ENCODE results near the gene SMG7.

The SMG7 gene

DNA sequence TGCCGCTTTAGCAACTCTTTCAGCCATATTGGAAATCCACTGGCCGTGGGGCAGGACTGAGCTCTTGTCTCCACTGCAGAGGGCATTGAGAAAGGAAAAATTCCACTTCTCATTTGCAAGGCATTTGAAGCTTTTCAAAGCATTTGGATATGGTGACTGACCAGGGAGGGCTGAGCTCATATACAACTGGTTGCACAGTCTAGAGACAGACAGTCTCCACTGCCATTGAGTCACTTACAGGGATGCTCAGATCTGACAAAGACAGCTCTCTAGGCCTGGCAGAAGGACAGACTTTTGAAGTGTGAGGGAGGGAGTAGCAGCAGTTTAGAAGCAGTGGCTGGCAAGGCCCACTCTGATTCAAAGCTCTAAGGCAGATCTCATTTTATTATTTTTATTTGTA lies 93.7 kb downstream of the SMG7 start:
- no peak overlapping the region for H3K4me3 ChIP-seq (ENCODE audit: low read length)
- H3K27me3 ChIP-seq (ENCODE audit: insufficient read depth, low read length): no peaks in the 10 kb centered on the region
- H2AFZ ChIP-seq (ENCODE audit: low read depth, low read length): no peak overlapping the region
- H3K4me1 ChIP-seq (ENCODE audit: insufficient read depth, low read length): peaks cover 8% of the 10 kb centered on the region
- no peaks in the 10 kb centered on the region for H3K36me3 ChIP-seq (ENCODE audit: insufficient read depth, low read length)
- no peaks in the 10 kb centered on the region for H3K9me3 ChIP-seq (ENCODE audit: low read length)

DNA sequence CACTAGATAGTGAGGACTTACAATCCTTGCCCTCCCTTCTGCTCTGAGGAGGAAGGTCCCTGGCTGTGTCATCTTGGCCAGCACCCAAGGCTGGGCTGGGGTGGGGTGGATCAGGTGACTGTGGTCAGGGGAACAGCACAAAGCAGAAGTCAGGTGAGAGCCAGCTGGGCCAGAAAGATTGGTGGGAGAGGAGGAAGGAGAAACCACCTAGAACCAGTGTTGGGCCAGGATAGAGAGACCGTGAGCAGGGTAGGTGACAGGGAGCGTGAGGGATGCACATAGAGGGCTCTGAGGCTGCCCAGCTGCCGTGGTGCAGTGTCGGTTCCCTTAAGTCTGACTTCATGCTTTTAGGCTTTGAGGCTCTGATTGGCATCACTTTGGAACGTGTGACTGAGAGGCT lies 95.3 kb downstream of the SMG7 start:
- Histone ChIP-seq H3K4me1 (ENCODE audit: insufficient read depth, low read length) (peaks cover 8% of the 10 kb centered on the region), H3K4me3 (ENCODE audit: low read length) (no peak overlapping the region), H3K36me3 (ENCODE audit: insufficient read depth, low read length) (no peaks in the 10 kb centered on the region), H3K9me3 (ENCODE audit: low read length) (no peaks in the 10 kb centered on the region), H3K27me3 (ENCODE audit: insufficient read depth, low read length) (no peaks in the 10 kb centered on the region), H2AFZ (ENCODE audit: low read depth, low read length) (no peak overlapping the region)

DNA sequence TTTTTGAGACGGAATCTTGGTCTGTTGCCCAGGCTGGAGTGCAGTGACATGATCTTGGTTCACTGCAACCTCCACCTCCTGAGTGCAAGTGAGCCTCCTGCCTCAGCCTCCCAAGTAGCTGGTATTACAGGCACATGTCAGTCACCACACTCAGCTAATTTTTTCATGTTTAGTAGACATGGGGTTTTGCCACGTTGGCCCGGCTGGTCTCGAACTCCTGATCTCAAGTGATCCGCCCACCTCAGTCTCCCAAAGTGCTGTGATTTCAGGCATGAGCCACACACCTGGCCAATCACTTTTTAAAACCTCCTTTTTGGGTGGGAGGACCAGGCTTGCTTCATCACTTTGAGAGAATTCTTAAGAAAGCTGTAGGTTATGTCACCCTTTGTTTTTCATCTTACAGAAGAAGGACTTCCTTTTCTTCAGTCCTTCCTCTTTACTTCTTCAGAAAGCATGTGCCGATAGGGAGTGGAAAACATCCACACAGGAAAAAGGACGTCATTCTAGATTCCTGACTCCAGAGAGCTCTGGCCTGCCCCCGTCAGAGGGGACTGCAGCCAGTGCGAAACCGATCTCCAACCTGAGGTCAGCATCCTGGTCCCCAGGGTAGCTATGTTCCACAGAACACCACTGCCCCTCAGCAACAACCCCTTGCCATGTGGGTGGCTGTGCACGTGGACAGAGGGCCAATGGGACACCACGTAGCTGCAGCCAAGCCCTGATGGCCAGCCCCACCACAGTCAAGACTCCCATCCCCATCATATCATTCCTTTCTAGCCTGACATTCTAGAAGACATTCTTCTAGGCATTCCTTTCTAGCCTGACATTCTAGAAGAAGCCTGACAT lies 96.1 kb downstream of the SMG7 start:
- H3K27me3 ChIP-seq (ENCODE audit: insufficient read depth, low read length): no peaks in the 10 kb centered on the region

DNA sequence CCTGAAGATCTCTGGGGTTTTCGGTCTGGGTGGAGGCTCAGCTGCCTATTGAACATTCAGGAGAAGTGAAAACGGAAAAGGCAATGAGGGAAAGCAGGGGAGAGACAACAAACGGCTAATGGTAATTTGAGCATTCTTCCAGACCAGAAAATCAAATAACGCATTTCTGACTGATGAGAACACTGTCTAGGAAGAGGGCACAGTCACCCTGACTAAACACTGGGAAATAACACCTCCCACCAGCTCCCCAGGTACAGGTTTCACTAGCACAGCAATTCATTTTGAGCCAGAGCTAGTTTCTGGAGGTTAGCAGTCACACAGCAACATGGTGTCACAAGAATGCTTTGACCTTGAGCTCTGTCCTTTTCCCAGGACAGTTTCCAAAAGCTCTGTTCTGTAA lies 96.8 kb downstream of the SMG7 start:
- H3K36me3 ChIP-seq (ENCODE audit: insufficient read depth, low read length): no peaks in the 10 kb centered on the region
- H3K4me1 ChIP-seq (ENCODE audit: insufficient read depth, low read length): peaks cover 7% of the 10 kb centered on the region
- H3K9me3 ChIP-seq (ENCODE audit: low read length): no peaks in the 10 kb centered on the region
- H2AFZ ChIP-seq (ENCODE audit: low read depth, low read length): no peak overlapping the region
- H3K27me3 ChIP-seq (ENCODE audit: insufficient read depth, low read length): no peaks in the 10 kb centered on the region
- H3K4me3 ChIP-seq (ENCODE audit: low read length): no peak overlapping the region

More for the DNA sequence above, 96.1 kb downstream of the SMG7 start:
- Histone ChIP-seq H3K4me1 (ENCODE audit: insufficient read depth, low read length) (peaks cover 8% of the 10 kb centered on the region), H2AFZ (ENCODE audit: low read depth, low read length) (no peak overlapping the region), H3K9me3 (ENCODE audit: low read length) (no peaks in the 10 kb centered on the region), H3K4me3 (ENCODE audit: low read length) (no peak overlapping the region), H3K36me3 (ENCODE audit: insufficient read depth, low read length) (no peaks in the 10 kb centered on the region)

DNA sequence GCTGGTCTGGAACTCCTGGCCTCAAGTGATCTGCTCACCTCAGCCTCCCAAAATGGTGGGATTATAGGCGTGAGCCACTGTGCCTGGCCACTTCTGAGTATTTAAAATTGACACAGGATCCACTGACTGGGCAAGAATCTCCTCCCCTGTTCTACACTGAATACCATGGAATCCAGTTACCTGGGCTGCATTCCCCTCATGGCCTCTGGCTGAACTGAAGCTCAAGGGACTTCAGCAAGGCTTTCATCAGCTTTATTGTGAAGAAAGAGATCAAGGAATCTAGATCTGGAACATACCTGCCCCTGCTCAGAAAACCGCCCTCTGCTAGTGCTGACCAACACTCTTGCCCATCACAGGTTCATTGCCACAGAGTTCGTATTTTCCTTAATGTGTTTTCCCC lies 97.5 kb downstream of the SMG7 start:
- Histone ChIP-seq H3K27me3 (ENCODE audit: insufficient read depth, low read length) (no peaks in the 10 kb centered on the region), H3K36me3 (ENCODE audit: insufficient read depth, low read length) (no peaks in the 10 kb centered on the region), H2AFZ (ENCODE audit: low read depth, low read length) (no peak overlapping the region), H3K4me3 (ENCODE audit: low read length) (no peak overlapping the region), H3K4me1 (ENCODE audit: insufficient read depth, low read length) (peaks cover 4% of the 10 kb centered on the region), H3K9me3 (ENCODE audit: low read length) (no peaks in the 10 kb centered on the region)

DNA sequence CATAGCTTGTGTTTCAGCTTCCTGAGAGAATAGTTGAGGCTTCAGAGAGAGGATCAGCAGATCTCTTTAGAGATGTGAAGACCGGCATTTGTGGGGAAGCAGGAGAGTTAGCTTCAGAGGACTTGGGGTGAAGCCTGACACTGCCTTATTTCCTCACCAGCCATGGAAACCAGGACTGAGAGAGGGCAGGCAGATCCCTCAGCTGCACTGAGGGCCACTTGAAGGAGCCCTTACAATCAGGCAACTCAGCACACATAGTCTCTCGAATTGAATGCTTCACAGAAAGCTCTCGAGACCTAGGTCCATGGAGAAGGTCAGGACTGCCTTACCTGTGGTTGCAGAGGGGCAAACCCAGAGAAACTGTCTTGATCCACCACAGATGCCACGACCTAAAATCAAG lies 98.2 kb downstream of the SMG7 start:
- Histone ChIP-seq H3K27me3 (ENCODE audit: insufficient read depth, low read length) (no peaks in the 10 kb centered on the region), H2AFZ (ENCODE audit: low read depth, low read length) (no peak overlapping the region), H3K36me3 (ENCODE audit: insufficient read depth, low read length) (no peaks in the 10 kb centered on the region), H3K9me3 (ENCODE audit: low read length) (no peaks in the 10 kb centered on the region), H3K4me1 (ENCODE audit: insufficient read depth, low read length) (no peaks in the 10 kb centered on the region), H3K4me3 (ENCODE audit: low read length) (no peak overlapping the region)

DNA sequence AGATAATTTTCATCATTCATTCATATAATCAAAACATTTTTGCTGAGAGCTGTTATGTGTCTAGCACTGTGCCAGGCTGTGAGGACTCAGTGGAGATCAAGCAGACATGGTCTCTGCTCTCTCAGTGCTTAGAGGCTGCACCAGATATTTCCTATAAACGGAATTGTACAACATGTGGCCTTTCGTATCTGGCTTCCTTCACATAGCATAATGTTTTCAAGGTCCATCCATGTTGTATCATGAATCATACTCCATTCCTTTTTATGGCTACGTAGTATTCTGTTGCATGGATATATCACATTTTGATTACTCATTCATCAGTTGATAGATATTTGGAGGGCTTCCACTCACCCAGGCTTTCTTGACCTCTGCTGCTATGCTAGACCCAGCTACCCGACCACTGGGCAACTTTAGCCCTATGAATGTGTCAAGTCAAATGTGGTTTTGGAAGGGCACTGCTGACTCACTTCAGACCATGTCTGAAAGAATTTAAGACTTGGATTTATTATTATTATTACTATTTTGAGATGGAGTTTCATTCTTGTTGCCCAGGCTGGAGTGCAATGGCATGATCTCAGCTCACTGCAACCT lies 99.5 kb downstream of the SMG7 start:
- Histone ChIP-seq H3K4me3 (ENCODE audit: low read length) (no peak overlapping the region), H3K36me3 (ENCODE audit: insufficient read depth, low read length) (no peaks in the 10 kb centered on the region), H2AFZ (ENCODE audit: low read depth, low read length) (no peak overlapping the region), H3K4me1 (ENCODE audit: insufficient read depth, low read length) (peaks cover 5% of the 10 kb centered on the region), H3K9me3 (ENCODE audit: low read length) (no peaks in the 10 kb centered on the region), H3K27me3 (ENCODE audit: insufficient read depth, low read length) (peaks cover 5% of the 10 kb centered on the region)

DNA sequence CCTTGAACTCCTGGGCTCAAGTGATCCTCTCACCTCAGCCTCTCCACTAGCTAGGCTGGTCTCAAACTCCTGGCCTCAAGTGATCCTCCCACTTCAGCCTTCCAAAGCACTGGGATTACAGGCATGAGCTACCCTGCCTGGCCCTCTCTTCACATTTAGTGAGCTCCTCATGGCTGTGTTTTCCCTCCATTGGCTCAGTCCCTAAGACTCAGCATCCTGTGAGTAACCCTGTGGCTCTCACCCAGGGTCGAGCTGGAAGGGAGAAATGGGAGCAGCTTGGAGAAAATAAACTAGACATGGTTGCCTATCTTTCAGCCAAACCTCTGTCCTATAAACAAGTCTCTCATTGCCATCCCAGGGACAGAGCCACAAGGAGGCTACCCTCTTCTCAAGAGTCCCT lies 100.4 kb downstream of the SMG7 start:
- no peak overlapping the region for H3K4me3 ChIP-seq (ENCODE audit: low read length)
- peaks cover 5% of the 10 kb centered on the region for H3K27me3 ChIP-seq (ENCODE audit: insufficient read depth, low read length)
- no peaks in the 10 kb centered on the region for H3K36me3 ChIP-seq (ENCODE audit: insufficient read depth, low read length)
- H3K9me3 ChIP-seq (ENCODE audit: low read length): no peaks in the 10 kb centered on the region
- H3K4me1 ChIP-seq (ENCODE audit: insufficient read depth, low read length): peaks cover 11% of the 10 kb centered on the region
- no peak overlapping the region for H2AFZ ChIP-seq (ENCODE audit: low read depth, low read length)

DNA sequence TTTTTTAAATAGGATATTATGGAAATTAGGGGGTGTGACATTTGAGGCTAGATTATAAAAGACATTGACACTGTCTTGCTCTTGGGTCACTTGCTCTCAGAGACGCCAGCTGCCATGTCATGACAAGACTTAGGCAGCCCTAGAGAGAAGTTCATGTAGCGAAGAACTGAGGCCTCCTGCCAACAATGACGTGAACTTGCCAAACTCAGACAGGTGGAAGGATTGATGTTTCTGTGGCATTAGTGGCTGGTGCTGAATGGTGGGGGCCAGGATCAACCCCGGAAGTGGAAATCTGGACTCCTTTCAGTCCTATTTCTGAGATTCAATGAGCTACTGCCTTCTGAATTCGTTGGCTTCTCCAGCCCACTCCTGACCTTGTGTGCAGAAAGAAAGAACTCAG lies 103.3 kb downstream of the SMG7 start:
- Histone ChIP-seq H3K36me3 (ENCODE audit: insufficient read depth, low read length) (no peaks in the 10 kb centered on the region), H3K27me3 (ENCODE audit: insufficient read depth, low read length) (peaks cover 5% of the 10 kb centered on the region), H3K4me3 (ENCODE audit: low read length) (no peak overlapping the region), H3K9me3 (ENCODE audit: low read length) (no peaks in the 10 kb centered on the region), H3K4me1 (ENCODE audit: insufficient read depth, low read length) (peaks cover 11% of the 10 kb centered on the region), H2AFZ (ENCODE audit: low read depth, low read length) (no peak overlapping the region)

DNA sequence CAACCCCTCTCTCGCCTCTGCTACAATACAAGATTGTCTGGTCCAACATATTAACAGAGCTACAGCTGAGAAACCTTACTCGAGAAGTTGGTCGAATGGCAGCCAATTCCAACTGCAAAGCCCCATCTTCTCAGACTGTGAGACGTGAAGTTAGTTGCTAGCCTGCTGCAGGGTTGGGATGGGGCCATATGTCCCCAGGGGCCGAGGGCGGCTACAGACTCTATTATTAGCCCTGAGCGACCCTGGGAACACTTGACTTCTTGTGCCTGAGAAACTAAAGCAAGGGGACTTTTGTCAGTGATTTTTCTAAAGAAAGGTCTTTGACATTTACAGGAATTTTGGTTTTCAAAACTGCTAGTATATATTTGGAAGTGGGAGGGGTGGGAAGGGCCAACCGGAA lies 104.2 kb downstream of the SMG7 start:
- Histone ChIP-seq H2AFZ (ENCODE audit: low read depth, low read length) (no peak overlapping the region), H3K4me3 (ENCODE audit: low read length) (no peak overlapping the region), H3K9me3 (ENCODE audit: low read length) (no peaks in the 10 kb centered on the region)

DNA sequence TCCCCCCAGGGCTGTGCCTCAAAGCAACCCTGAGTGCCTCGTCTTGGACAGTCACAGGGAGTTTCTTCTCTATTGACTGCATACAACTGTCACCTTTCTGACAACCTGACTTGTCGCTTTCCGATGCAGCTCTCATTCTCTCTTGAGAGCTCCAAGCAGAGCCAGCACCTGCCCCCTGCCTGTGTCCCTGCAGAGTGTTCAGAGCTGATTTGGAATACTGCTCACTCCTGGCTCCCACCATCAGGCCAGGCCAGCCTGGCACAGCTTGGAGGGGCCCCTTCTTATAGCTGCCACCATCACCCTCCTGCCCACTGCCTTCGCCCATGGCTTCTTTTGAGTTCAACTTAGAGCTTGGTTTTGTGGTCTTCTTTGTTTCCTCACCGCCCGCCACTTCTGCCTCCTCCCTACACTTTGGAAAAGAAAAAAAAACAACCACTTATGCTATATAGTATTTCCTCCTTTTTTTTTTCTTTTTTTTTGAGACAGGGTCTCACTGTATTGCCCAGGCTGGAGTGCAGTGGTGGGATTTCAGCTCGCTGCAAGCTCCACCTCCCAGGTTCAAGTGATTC lies 105.7 kb downstream of the SMG7 start:
- no peak overlapping the region for H3K4me3 ChIP-seq (ENCODE audit: low read length)
- H2AFZ ChIP-seq (ENCODE audit: low read depth, low read length): no peak overlapping the region
- no peaks in the 10 kb centered on the region for H3K36me3 ChIP-seq (ENCODE audit: insufficient read depth, low read length)
- no peaks in the 10 kb centered on the region for H3K9me3 ChIP-seq (ENCODE audit: low read length)
- peaks cover 11% of the 10 kb centered on the region for H3K4me1 ChIP-seq (ENCODE audit: insufficient read depth, low read length)
- H3K27me3 ChIP-seq (ENCODE audit: insufficient read depth, low read length): peaks cover 5% of the 10 kb centered on the region

More for the DNA sequence above, 104.2 kb downstream of the SMG7 start:
- Histone ChIP-seq H3K4me1 (ENCODE audit: insufficient read depth, low read length) (peaks cover 11% of the 10 kb centered on the region), H3K36me3 (ENCODE audit: insufficient read depth, low read length) (no peaks in the 10 kb centered on the region), H3K27me3 (ENCODE audit: insufficient read depth, low read length) (peaks cover 5% of the 10 kb centered on the region)

DNA sequence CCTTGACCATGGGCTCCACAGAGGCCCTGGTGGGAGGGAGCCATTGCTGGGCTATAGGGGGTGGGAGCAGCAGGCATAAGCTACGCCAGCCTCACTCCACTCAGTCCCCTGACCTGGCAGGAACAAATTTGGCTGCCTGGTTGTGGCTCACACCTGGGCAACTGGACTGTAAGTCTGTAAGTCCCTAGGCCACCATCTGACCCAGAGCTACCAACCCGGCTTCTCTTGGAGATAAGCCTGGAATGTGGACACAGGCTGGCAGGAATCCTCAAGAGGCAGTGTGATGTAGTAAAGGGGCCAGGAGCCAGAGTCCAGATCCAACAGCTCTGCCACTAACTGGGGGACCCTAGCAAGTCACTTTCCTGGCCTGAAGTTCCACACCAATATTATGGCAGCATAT lies 106.6 kb downstream of the SMG7 start:
- H2AFZ ChIP-seq (ENCODE audit: low read depth, low read length): no peak overlapping the region
- peaks cover 11% of the 10 kb centered on the region for H3K4me1 ChIP-seq (ENCODE audit: insufficient read depth, low read length)
- H3K27me3 ChIP-seq (ENCODE audit: insufficient read depth, low read length): peaks cover 5% of the 10 kb centered on the region
- no peaks in the 10 kb centered on the region for H3K9me3 ChIP-seq (ENCODE audit: low read length)
- no peak overlapping the region for H3K4me3 ChIP-seq (ENCODE audit: low read length)
- no peaks in the 10 kb centered on the region for H3K36me3 ChIP-seq (ENCODE audit: insufficient read depth, low read length)

DNA sequence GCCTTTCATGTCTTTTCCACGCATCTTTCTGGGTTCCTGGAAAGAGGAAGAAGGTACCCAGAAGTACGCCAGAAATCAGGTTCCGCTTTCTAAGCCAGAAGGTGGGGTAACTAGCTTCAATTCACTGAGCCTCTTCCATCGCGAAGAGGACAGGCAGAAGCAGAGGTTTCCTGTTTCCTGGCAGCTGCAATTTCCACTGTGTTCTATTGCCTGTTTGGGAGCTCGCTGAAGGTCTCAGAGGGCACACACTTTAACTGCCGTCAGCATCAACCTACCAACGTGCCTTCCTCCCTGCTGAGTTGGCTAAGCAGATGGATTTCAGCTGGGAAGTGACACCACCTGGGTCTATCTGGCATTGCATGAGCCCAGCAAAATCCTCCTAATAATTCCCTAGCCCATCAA lies 108.0 kb downstream of the SMG7 start:
- no peaks in the 10 kb centered on the region for H3K36me3 ChIP-seq (ENCODE audit: insufficient read depth, low read length)
- H3K9me3 ChIP-seq (ENCODE audit: low read length): no peaks in the 10 kb centered on the region
- peaks cover 11% of the 10 kb centered on the region for H3K4me1 ChIP-seq (ENCODE audit: insufficient read depth, low read length)
- H2AFZ ChIP-seq (ENCODE audit: low read depth, low read length): no peak overlapping the region
- no peak overlapping the region for H3K4me3 ChIP-seq (ENCODE audit: low read length)
- peaks cover 5% of the 10 kb centered on the region for H3K27me3 ChIP-seq (ENCODE audit: insufficient read depth, low read length)
